GM23338 (cell line): ENCODE measurements around the gene CUX1.

Experiments used
- CREB1 ChIP-seq: fragments of 250-450 bp; sonication (Bioruptor Pico); IDR thresholded peaks from 2 replicates; pipeline ENCODE4 v1.5.0; 2020; ENCODE audit warnings: low read depth, mild to moderate bottlenecking, moderate library complexity
- CTCF ChIP-seq, 2 experiments: fragments of 200-600 bp in 1 of 2; sonication (generic) in 1 of 2; conservative IDR thresholded peaks; 2 replicates each; pipeline versions ENCODE4 v1.5.1 to v1.6.1; 2016 to 2017; ENCODE audit warnings: antibody characterized with exemption in 2 of 2, low read depth in 2 of 2, mild to moderate bottlenecking in 2 of 2, moderate library complexity in 1 of 2
- ETS1 ChIP-seq: IDR thresholded peaks from 2 replicates; pipeline ENCODE4 v1.6.1; 2016; ENCODE audit warnings: antibody characterized with exemption
- EZH2 ChIP-seq: fragments of 200-600 bp; sonication (generic); IDR thresholded peaks from one replicate; pipeline ENCODE4 v1.8.0; 2017; ENCODE audit warnings: antibody characterized with exemption, mild to moderate bottlenecking, low read depth; ENCODE audit not compliant: unreplicated experiment
- EZH2phosphoT487 ChIP-seq: fragments of 200-600 bp; sonication (generic); IDR thresholded peaks from one replicate; pipeline ENCODE4 v1.8.1; 2018; ENCODE audit warnings: antibody characterized with exemption; ENCODE audit not compliant: unreplicated experiment
- JUNB ChIP-seq: IDR thresholded peaks from one replicate; pipeline ENCODE4 v1.6.1; 2016; ENCODE audit warnings: antibody characterized with exemption; ENCODE audit not compliant: unreplicated experiment
- NANOG ChIP-seq: IDR thresholded peaks from 2 replicates; pipeline ENCODE4 v1.6.1; 2016; ENCODE audit warnings: antibody characterized with exemption, borderline replicate concordance
- POLR2AphosphoS5 ChIP-seq: IDR thresholded peaks from 2 replicates; pipeline ENCODE4 v1.6.1; 2016; ENCODE audit warnings: antibody characterized with exemption, low read depth
- REST ChIP-seq: IDR thresholded peaks from one replicate; pipeline ENCODE4 v1.6.1; 2018; ENCODE audit warnings: antibody characterized with exemption; ENCODE audit not compliant: unreplicated experiment
- STAT1 ChIP-seq: IDR thresholded peaks from one replicate; pipeline ENCODE4 v1.6.1; 2016; ENCODE audit warnings: antibody characterized with exemption; ENCODE audit not compliant: unreplicated experiment
- ZNF114 ChIP-seq: fragments of 250-450 bp; sonication (Bioruptor Pico); IDR thresholded peaks from 2 replicates; pipeline ENCODE4 v1.5.0; 2020; ENCODE audit warnings: mild to moderate bottlenecking, moderate library complexity
- ZNF331 ChIP-seq: fragments of 250-450 bp; sonication (Bioruptor Pico); IDR thresholded peaks from 2 replicates; pipeline ENCODE4 v1.5.0; 2020; ENCODE audit warnings: low read depth, mild to moderate bottlenecking, moderate library complexity

- TF ChIP-seq CTCF (conservative IDR thresholded peaks at IDR 0.05; ENCODE audit: low read depth in 2 of 2): no peak
- no peak for TF ChIP-seq EZH2
- TF ChIP-seq STAT1: no peak
- TF ChIP-seq JUNB: no peak
- no peak for TF ChIP-seq ZNF114 (CRISPR knock-in tag)
- no peak for TF ChIP-seq REST
- no peak for TF ChIP-seq POLR2AphosphoS5
- TF ChIP-seq EZH2phosphoT487: no peak
- TF ChIP-seq CREB1 (CRISPR knock-in tag): no peak
- TF ChIP-seq ETS1: no peak
- TF ChIP-seq NANOG: no peak
- no peak for TF ChIP-seq ZNF331
Observed at GRCh38 chr7:101879565-101879964, 62.1 kb downstream of the CUX1 start.
